ENCODE measurements around the gene ACTL6A.

GRCh38 chr3:179526482-179526881 lies 36.2 kb upstream of the ACTL6A start:
- TF ChIP-seq, protein P1, sequence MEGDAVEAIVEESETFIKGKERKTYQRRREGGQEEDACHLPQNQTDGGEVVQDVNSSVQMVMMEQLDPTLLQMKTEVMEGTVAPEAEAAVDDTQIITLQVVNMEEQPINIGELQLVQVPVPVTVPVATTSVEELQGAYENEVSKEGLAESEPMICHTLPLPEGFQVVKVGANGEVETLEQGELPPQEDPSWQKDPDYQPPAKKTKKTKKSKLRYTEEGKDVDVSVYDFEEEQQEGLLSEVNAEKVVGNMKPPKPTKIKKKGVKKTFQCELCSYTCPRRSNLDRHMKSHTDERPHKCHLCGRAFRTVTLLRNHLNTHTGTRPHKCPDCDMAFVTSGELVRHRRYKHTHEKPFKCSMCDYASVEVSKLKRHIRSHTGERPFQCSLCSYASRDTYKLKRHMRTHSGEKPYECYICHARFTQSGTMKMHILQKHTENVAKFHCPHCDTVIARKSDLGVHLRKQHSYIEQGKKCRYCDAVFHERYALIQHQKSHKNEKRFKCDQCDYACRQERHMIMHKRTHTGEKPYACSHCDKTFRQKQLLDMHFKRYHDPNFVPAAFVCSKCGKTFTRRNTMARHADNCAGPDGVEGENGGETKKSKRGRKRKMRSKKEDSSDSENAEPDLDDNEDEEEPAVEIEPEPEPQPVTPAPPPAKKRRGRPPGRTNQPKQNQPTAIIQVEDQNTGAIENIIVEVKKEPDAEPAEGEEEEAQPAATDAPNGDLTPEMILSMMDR (IDR thresholded peaks at IDR 0.05; ENCODE audit: low read depth, low read length, poor library complexity, severe bottlenecking) = no peak
- TF ChIP-seq EZH2phosphoT487 (IDR thresholded peaks at IDR 0.05; ENCODE audit: borderline replicate concordance, low read length) = no peak
